Lower lobe of right lung (tissue), 2 donors: ENCODE results near the gene DPY30. TPM values are rescaled to one million over a fixed set of nuclear protein-coding genes. Genes with fewer than 3 reads are reported as not detected.

ENCODE experiments used
- ATAC-seq, 2 donors: fragments of 200-7000 bp; cut with Tn5 transposase; one replicate each; pipeline ENCODE4 v1.9.1; 2020 to 2022; ENCODE audit warnings: mild to moderate bottlenecking in 2 of 2, moderate library complexity in 2 of 2
- DNase-seq: peaks from one replicate; pipeline ENCODE4 v3.0.0-alpha.2; 2020
- H3K27ac ChIP-seq: fragments of 200-600 bp; one replicate; pipeline ENCODE4 v1.8.0; 2022
- H3K27me3 ChIP-seq: fragments of 200-600 bp; one replicate; pipeline ENCODE4 v1.8.0; 2022; ENCODE audit warnings: low read depth
- H3K36me3 ChIP-seq: fragments of 200-600 bp; one replicate; pipeline ENCODE4 v1.8.0; 2022; ENCODE audit warnings: mild to moderate bottlenecking
- H3K4me1 ChIP-seq: fragments of 200-600 bp; one replicate; pipeline ENCODE4 v1.8.0; 2022
- H3K4me3 ChIP-seq: fragments of 200-600 bp; one replicate; pipeline ENCODE4 v1.8.0; 2022; ENCODE audit warnings: mild to moderate bottlenecking
- H3K9me3 ChIP-seq: fragments of 200-600 bp; one replicate; pipeline ENCODE4 v1.8.0; 2022
- CTCF ChIP-seq: fragments of 200-600 bp; IDR thresholded peaks from one replicate; pipeline ENCODE4 v1.8.0; 2022; ENCODE audit warnings: antibody characterized with exemption, mild to moderate bottlenecking
- intact Hi-C: fragments of 100-400 bp; cut with DNase I; formaldehyde crosslinking; loops from one replicate; pipeline ENCODE4 v1.11.0; 2022
- total RNA-seq: library from RNA; stranded (reverse); fragmentation: NEBNext Ultra II Directional; extraction: Animal tissue kit (Norgen Biotek cat#: 25700); gene quantifications from one replicate; pipeline ENCODE4 v1.2.1, GENCODE V29; 2021
- donor health status: DM: no; HTN: yes; CAD: no; lungs with severe emphysema.

Gene DPY30
- total RNA-seq, 1 donor from 2014 or later = 60.4 TPM

- Histone ChIP-seq H3K27ac (no peak overlapping the region), H3K4me3 (no peak overlapping the region), H3K4me1 (peaks cover 12% of the 10 kb centered on the region), H3K36me3 (no peaks in the 10 kb centered on the region), H3K27me3 (no peaks in the 10 kb centered on the region), H3K9me3 (no peaks in the 10 kb centered on the region)
- intact Hi-C loops = no loop called here
- TF ChIP-seq CTCF = no peak
- no peak for DNase-seq
- no peak for ATAC-seq
Measured at GRCh38 chr2:31979018-31979417, 60.6 kb downstream of the DPY30 start.

- Histone ChIP-seq H3K36me3 (no peaks in the 10 kb centered on the region), H3K9me3 (no peaks in the 10 kb centered on the region), H3K27me3 (no peaks in the 10 kb centered on the region), H3K27ac (no peak overlapping the region), H3K4me3 (no peak overlapping the region), H3K4me1 (peaks cover 12% of the 10 kb centered on the region)
- DNase-seq = no peak
- no peak for ATAC-seq
- no peak for TF ChIP-seq CTCF
- intact Hi-C loops = no loop called here
Measured at GRCh38 chr2:31978436-31978835, 61.2 kb downstream of the DPY30 start.

Other genes starting within 250 kb of the DPY30 start
- 35.7 TPM for gene MEMO1, start 28.8 kb downstream of the DPY30 start, total RNA-seq
- 18.7 TPM for gene SPAST, start 23.8 kb upstream of the DPY30 start, total RNA-seq
- 23.5 TPM for gene SLC30A6, start 126.1 kb upstream of the DPY30 start, total RNA-seq
- 24.4 TPM for gene NLRC4, start 225.1 kb upstream of the DPY30 start, total RNA-seq
- gene YIPF4, start 238.1 kb upstream of the DPY30 start, total RNA-seq = 59.4 TPM